ENCODE measurements around the gene ADA.

DNA sequence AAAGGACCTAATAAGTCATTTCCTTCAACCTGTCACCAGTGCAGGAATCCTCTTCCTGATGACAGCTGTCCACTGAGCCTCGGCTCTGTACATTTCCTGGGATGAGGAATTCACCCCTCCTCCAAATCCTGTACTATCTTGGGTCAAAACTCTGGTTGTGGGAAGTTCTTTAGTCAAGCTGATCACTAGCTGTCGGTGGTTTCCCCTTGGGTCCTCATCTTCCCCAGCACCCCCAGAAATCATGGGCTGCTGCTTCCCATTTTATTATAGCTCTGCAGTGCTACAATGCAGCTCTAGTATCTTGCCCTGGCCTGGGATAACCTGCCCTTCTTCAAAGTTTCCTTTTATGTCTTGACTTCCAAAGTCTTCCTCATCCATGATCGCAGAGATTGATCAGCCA lies 14.6 kb upstream of the ADA start:
- TF ChIP-seq EZH2 (optimal IDR thresholded peaks at IDR 0.05; ENCODE audit: low read depth, low read length): no peak
- TF ChIP-seq, protein P1, sequence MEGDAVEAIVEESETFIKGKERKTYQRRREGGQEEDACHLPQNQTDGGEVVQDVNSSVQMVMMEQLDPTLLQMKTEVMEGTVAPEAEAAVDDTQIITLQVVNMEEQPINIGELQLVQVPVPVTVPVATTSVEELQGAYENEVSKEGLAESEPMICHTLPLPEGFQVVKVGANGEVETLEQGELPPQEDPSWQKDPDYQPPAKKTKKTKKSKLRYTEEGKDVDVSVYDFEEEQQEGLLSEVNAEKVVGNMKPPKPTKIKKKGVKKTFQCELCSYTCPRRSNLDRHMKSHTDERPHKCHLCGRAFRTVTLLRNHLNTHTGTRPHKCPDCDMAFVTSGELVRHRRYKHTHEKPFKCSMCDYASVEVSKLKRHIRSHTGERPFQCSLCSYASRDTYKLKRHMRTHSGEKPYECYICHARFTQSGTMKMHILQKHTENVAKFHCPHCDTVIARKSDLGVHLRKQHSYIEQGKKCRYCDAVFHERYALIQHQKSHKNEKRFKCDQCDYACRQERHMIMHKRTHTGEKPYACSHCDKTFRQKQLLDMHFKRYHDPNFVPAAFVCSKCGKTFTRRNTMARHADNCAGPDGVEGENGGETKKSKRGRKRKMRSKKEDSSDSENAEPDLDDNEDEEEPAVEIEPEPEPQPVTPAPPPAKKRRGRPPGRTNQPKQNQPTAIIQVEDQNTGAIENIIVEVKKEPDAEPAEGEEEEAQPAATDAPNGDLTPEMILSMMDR (IDR thresholded peaks at IDR 0.05; ENCODE audit: low read length): no peak
- TF ChIP-seq EZH2phosphoT487 (IDR thresholded peaks at IDR 0.05; ENCODE audit: low read length): no peak
